GM21381 (cell line): ENCODE data around the gene CUBN.

Experiments
- ATAC-seq: cut with Tn5 transposase; IDR thresholded peaks from one replicate; pipeline ENCODE4 v1.9.1; 2021; ENCODE audit warnings: mild to moderate bottlenecking, moderate library complexity; ENCODE audit not compliant: unreplicated experiment

CUBN gene

DNA sequence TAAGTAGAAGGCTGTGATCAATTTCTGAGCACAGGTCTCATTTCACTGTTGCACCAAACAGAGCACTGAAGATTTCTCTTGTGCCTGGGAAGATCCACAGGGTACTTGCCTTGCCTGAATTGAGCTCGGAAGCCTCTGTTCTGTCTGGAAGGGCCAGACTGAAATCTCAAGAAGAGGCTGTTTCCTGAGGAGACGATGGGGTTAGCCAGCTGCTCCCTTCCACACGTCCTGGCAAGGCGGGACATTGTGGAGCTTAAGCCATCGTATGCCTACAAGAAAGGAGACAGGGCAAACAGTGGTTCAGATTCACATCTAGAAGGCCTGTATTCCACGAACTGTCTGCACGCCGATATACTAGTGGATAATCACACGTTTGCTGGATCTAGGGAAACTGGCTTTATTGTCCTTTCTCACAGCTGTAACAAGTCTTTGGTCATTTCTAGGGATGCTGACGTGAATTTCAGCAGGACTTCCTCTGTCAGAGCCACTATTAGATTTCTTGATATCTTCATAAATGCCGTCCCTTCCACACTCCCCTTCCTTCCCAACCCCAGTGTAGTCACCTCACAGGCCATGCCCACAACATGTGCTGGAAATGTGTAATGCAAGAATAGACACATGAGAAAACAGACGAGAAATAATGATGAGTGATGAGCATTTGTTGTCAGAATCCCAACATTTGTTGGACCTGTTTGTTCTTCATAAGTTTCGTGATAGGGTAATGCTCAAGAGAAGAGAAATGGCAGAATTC, 175.2 kb downstream of the CUBN start:
- ATAC-seq = no peak

DNA sequence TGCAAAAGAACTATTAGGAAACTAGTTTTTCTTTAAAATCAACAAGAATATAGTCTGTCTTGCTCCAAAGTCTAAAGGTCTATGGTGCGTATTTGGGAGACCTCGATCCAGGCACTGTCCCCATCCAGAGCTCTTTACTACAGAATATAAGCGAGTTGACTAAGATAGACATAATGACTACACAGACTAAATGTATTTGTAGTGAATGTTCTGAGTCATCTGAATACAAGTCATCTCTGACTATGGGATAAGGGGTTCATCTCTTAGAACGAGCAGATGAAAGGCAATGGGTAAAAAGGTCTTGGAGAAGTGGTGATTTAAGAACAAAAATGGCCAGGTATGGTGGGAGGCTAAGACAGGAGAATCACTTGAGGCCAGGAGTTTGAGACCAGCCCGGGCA, 176.3 kb downstream of the CUBN start:
- ATAC-seq = no peak

DNA sequence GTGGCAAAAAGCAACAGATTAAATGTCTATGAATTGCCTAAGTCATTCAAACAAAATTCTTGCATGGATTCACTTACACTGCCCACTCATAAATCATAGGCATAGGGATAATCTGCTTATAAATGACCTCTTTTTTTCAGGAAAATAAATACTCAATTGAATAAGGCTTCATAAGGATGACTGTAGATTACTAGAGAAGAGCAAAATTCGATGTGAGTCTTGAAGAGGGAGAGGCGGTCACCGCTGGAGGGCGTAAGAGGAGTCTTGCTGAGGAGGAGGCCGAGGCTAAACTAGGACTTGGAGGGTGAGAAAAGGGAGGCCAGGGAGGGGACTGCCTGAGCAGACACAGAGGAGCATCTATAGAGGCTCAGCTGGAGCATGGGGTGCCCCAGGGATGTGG, 177.0 kb downstream of the CUBN start:
- ATAC-seq = no peak

GRCh38 chr10:16952080-16952479, 177.5 kb downstream of the CUBN start:
- ATAC-seq = no peak

GRCh38 chr10:16950656-16951601, 178.7 kb downstream of the CUBN start:
- no peak for ATAC-seq

DNA sequence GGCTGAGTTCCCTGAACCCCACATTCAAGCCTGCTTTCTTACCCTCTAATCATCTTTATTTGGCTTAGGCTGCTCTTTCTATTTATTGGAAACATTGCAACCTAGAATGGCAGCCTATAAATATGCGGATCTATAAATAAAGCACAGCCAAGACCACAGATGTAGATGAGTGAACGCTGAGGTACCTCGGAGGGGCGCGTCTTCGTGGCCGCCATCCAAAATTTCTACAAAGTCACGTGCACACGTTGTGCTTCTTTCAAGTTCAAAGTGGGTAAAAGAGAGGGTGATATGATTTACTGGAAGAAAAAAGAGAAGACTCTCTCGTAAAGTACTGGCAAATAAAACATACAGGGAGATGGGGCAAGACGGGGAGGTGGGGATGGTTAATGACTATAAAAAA, 179.8 kb downstream of the CUBN start:
- no peak for ATAC-seq

- ATAC-seq = no peak
Observed at GRCh38 chr10:16948361-16948760, 181.2 kb downstream of the CUBN start.

GRCh38 chr10:16947069-16947468, 182.5 kb downstream of the CUBN start:
- no peak for ATAC-seq

DNA sequence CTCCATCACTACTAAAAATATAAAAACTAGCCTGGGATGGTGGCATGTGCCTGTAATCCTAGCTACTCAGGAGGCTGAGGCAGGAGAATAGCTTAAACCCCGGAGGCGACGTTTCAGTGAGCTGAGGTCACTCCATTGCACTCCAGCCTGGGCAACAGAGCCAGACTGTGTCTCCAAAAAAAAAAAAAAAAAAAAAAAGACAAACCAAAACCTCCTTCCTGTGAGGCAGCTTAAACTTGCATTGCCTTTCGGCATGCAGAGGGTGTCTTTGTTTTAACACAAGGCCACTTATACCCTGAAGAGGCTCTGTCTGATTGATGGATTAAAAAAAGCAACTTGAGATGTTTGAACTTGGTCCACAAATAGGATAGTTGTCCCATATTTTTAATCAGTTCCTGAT, 184.0 kb downstream of the CUBN start:
- no peak for ATAC-seq

- no peak for ATAC-seq
Observed at GRCh38 chr10:16944986-16945385, 184.6 kb downstream of the CUBN start.

- ATAC-seq = no peak
Observed at GRCh38 chr10:16944402-16944801, 185.2 kb downstream of the CUBN start.

DNA sequence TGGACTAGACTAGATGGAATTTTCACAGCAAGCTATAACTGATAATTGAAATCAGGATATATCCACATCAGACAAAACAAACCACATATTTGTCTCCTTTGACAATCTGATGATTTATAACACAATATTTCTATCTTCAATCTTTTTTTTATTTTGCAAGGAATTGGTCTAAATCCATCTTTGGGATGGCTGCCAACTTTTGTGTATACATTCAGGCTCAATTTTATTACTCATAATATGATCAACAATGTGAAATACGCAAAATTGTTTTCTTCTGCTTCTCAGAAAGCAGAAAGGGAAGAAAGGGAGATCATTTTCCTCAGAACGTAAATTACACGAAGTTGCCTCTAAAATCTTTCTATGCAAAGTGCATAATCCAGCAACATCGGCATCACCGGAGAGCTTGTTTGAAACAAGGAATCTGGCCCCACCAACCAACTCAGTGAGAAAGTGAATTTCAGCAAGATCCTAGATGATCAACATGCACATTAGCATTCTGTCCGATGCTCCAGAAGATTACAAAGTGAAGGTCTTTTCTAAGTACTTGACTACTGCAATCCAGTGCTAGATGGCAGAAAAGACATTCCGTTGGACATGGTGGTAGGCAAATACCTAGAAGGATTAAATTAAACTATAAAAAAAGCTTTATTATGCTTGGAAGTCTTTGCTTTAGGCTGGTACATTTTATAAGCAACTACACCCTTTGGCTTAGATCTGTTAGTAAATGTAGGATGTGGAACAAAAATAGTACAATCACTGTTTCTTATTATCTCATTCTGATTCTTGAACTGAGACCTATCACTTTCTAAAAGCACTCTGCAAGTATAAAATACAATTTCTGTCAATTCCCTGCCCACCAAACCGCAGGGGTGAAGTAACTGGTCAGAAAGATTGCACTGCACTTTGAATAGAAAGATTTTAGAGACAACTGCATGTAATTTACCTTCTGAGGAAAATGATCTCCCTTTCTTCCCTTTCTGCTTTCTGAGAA, 186.0 kb downstream of the CUBN start:
- no peak for ATAC-seq

GRCh38 chr10:16942381-16943078, 187.1 kb downstream of the CUBN start:
- no peak for ATAC-seq

DNA sequence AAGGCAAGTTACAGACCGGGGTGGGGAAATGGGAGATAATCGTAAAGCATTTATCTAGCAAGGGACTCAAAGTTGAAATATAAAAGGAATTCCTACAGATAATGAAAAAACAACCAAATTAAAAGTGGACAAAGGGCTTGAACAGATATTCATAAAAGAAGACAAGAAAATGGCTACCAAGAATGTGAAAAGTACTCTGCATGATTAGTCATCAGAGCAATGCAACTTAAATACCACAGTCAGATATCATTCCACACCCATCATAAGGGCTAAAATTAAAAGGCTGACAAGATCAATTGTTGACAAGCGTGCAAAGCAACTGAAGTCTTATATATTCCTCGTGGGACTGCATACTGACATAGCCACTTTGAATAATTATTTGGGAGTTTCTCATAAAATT, 187.7 kb downstream of the CUBN start:
- ATAC-seq = no peak

GRCh38 chr10:16941067-16941466, 188.5 kb downstream of the CUBN start:
- ATAC-seq = no peak

DNA sequence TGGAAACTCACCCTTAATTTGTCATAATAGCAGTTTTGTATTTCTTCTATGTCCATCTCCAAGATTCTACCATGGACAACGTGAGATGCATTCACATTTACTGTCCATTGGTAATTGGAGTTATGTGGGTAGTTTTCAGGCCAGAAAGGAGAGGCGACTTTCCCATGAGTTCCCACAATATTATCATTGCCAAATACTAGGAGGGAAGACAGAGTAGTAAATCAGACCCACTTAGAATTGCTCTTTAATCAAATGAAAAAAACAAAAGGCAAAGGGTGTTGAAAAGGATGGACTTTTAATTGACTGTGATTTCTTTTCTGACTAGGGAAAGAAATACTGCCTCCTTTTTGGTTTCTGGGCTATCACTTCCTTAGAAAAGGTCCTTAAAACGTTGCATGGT, 190.7 kb downstream of the CUBN start:
- no peak for ATAC-seq

DNA sequence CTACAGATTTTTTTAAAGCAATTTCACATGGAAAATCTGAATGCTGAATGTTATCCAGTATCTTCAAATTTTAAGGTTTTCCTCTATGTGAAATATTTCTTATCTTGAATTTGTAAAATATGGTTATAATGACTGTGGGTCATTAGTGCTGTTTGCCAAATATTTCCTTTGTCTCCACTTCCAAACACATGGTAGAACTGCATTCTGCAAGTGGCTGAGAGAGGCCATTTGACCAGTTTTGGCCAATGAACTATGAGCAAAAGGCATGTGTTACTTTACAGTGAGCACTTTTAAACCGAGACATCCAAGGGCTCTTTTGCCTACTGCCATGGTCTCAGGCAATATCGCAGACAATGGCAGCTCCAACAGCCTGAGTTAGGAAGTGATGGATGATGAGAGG, 195.2 kb downstream of the CUBN start:
- no peak for ATAC-seq

- ATAC-seq = no peak
Observed at GRCh38 chr10:16933783-16934182, 195.8 kb downstream of the CUBN start.

GRCh38 chr10:16931930-16932329, 197.7 kb downstream of the CUBN start:
- ATAC-seq = no peak

DNA sequence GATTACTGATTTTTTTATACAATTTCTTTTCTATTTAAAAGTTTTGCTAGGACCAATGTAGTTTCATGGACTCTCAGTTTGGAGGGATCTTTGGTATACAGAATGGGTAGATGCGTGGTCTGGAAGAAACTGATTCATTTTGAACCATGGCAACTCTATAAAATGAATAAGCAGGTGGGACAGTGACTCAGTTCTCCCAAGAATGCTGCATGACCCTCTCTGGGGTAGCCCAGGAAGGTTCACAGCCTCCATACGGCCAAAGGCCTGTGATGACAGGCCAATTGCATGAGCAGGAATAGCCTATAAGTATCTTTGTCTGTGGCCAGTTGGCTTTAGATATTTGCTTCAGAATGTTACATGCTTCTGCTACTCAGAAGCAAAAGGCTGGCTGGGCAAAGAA, 199.1 kb downstream of the CUBN start:
- ATAC-seq = no peak
